ENCODE measurements around the gene CRYGD.
"Not testable (repeated sequence)": the region's sequence is repeated elsewhere in the genome, so short reads cannot be mapped to it uniquely, and the experiment has no call there.

The CRYGD gene

GRCh38 chr2:208124013-208124715 is at the start of gene CRYGD:
CRYGD (minus strand) TSS chr2:208124524; CDS start chr2:208124473, 51 bp downstream.
- not testable (repeated sequence) for DNase-seq

GRCh38 chr2:208172125-208172524 is 47.8 kb upstream of the CRYGD start:
- no peak for DNase-seq

GRCh38 chr2:208164951-208165755 is 40.8 kb upstream of the CRYGD start:
- no peak for DNase-seq

- no peak for DNase-seq
These were observed 39.2 kb upstream of the CRYGD start, which contains the start of gene CRYGA for GRCh38 chr2:208163489-208163888. CRYGA (minus strand) TSS chr2:208163589; CDS start chr2:208163556, 33 bp downstream.

- DNase-seq = no peak
These were observed 32.1 kb upstream of the CRYGD start for GRCh38 chr2:208156439-208156838.

- no peak for DNase-seq
These were observed 28.8 kb upstream of the CRYGD start for GRCh38 chr2:208153156-208153555.

GRCh38 chr2:208150956-208151355 is 26.6 kb upstream of the CRYGD start:
- DNase-seq = no peak

- DNase-seq = no peak
These were observed 25.8 kb upstream of the CRYGD start for GRCh38 chr2:208150094-208150493.

- DNase-seq = no peak
These were observed 24.5 kb upstream of the CRYGD start for GRCh38 chr2:208148803-208149202.

GRCh38 chr2:208147759-208148158 is 23.4 kb upstream of the CRYGD start:
- DNase-seq = no peak

GRCh38 chr2:208147008-208147407 is 22.7 kb upstream of the CRYGD start:
- no peak for DNase-seq

GRCh38 chr2:208146006-208146405 is 21.7 kb upstream of the CRYGD start, which contains the start of gene CRYGB:
CRYGB (minus strand) TSS chr2:208146158; CDS start chr2:208146120, 38 bp downstream.
- DNase-seq = no peak

- no peak for DNase-seq
These were observed 18.8 kb upstream of the CRYGD start for GRCh38 chr2:208142925-208143799.

- DNase-seq = peak; percentile 62
These were observed 18.1 kb upstream of the CRYGD start for GRCh38 chr2:208142240-208142924.

GRCh38 chr2:208139447-208139846 is 15.1 kb upstream of the CRYGD start:
- no peak for DNase-seq

GRCh38 chr2:208138334-208138733 is 14.0 kb upstream of the CRYGD start:
- not testable (repeated sequence) for DNase-seq

GRCh38 chr2:208136716-208137094 is 12.4 kb upstream of the CRYGD start:
- DNase-seq = no peak

GRCh38 chr2:208135794-208136715 is 11.7 kb upstream of the CRYGD start:
- no peak for DNase-seq

GRCh38 chr2:208134928-208135586 is 10.7 kb upstream of the CRYGD start:
- DNase-seq = no peak

GRCh38 chr2:208130712-208131110 is 6.4 kb upstream of the CRYGD start:
- no peak for DNase-seq
